HL-60 (cell line): Measurements from ENCODE around the gene GDF11.

Source experiments
- GABPA ChIP-seq: IDR thresholded peaks from 2 replicates; pipeline ENCODE4 v1.6.1; 2012; ENCODE audit warnings: low read depth
- POLR2AphosphoS5 ChIP-seq: IDR thresholded peaks from 2 replicates; pipeline ENCODE4 v1.6.1; 2012; ENCODE audit warnings: low read depth
- TF ChIP-seq, protein P1 (sequence below): IDR thresholded peaks from one replicate; pipeline ENCODE4 v1.5.1; 2011; ENCODE audit warnings: low read length, control low read depth, inconsistent platforms; ENCODE audit not compliant: insufficient read depth
- TF ChIP-seq, protein P2 (sequence below): IDR thresholded peaks from 2 replicates; pipeline ENCODE4 v1.6.1; 2012; ENCODE audit warnings: low read depth; ENCODE audit not compliant: insufficient replicate concordance

DNA sequence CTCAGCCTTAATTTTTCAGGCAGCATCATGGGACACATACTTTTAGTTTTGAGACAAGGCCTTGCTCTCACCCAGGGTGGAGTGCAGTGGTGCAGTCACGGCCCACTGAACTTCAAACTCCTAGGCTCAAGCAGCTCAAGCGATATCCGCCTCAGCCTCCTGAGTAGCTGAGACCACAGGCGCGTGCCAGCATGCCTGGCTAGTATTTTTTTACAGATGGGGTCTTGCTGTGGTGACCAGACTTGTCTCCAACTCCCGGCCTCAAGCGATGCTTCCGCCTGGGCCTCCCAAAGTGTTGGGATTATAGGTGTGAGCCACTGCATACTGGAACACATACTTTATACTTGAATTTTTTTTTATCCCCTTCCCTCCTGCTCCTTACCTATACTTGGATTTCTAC, 20.0 kb upstream of the GDF11 start:
- TF ChIP-seq, protein P1, sequence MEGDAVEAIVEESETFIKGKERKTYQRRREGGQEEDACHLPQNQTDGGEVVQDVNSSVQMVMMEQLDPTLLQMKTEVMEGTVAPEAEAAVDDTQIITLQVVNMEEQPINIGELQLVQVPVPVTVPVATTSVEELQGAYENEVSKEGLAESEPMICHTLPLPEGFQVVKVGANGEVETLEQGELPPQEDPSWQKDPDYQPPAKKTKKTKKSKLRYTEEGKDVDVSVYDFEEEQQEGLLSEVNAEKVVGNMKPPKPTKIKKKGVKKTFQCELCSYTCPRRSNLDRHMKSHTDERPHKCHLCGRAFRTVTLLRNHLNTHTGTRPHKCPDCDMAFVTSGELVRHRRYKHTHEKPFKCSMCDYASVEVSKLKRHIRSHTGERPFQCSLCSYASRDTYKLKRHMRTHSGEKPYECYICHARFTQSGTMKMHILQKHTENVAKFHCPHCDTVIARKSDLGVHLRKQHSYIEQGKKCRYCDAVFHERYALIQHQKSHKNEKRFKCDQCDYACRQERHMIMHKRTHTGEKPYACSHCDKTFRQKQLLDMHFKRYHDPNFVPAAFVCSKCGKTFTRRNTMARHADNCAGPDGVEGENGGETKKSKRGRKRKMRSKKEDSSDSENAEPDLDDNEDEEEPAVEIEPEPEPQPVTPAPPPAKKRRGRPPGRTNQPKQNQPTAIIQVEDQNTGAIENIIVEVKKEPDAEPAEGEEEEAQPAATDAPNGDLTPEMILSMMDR, result no peak
- TF ChIP-seq, protein P2, sequence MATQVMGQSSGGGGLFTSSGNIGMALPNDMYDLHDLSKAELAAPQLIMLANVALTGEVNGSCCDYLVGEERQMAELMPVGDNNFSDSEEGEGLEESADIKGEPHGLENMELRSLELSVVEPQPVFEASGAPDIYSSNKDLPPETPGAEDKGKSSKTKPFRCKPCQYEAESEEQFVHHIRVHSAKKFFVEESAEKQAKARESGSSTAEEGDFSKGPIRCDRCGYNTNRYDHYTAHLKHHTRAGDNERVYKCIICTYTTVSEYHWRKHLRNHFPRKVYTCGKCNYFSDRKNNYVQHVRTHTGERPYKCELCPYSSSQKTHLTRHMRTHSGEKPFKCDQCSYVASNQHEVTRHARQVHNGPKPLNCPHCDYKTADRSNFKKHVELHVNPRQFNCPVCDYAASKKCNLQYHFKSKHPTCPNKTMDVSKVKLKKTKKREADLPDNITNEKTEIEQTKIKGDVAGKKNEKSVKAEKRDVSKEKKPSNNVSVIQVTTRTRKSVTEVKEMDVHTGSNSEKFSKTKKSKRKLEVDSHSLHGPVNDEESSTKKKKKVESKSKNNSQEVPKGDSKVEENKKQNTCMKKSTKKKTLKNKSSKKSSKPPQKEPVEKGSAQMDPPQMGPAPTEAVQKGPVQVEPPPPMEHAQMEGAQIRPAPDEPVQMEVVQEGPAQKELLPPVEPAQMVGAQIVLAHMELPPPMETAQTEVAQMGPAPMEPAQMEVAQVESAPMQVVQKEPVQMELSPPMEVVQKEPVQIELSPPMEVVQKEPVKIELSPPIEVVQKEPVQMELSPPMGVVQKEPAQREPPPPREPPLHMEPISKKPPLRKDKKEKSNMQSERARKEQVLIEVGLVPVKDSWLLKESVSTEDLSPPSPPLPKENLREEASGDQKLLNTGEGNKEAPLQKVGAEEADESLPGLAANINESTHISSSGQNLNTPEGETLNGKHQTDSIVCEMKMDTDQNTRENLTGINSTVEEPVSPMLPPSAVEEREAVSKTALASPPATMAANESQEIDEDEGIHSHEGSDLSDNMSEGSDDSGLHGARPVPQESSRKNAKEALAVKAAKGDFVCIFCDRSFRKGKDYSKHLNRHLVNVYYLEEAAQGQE, result no peak
- no peak for TF ChIP-seq POLR2AphosphoS5
- no peak for TF ChIP-seq GABPA
